Body of pancreas (tissue), 4 donors: ENCODE data around the gene USP7. TPM values are rescaled to one million over a fixed set of nuclear protein-coding genes. Genes with fewer than 3 reads are reported as not detected.

ENCODE experiments used
- ATAC-seq: fragments of 150-250 bp; one replicate; pipeline ENCODE4 v1.9.1; 2016
- DNase-seq, 4 donors: peaks; one replicate each; pipeline ENCODE4 v3.0.0-alpha.2; 2019
- H3K27ac ChIP-seq, 4 donors: fragments of 200-600 bp; sonication (generic); 1 replicate in 3 of 4; 2 replicates in 1 of 4; pipeline versions ENCODE4 v1.5.1 to v1.6.1; 2016 to 2019; ENCODE audit warnings: mild to moderate bottlenecking in 1 of 4, mixed read lengths in 1 of 4, moderate library complexity in 1 of 4
- H3K27me3 ChIP-seq, 2 donors: fragments of 200-600 bp; sonication (generic); one replicate each; pipeline ENCODE4 v1.6.0; 2016; ENCODE audit warnings: mild to moderate bottlenecking in 1 of 2
- H3K36me3 ChIP-seq, 2 donors: fragments of 200-600 bp; sonication (generic); replicated peaks in 1 of 2; 2 replicates each; pipeline ENCODE4 v1.5.1; 2016; ENCODE audit warnings: low read depth in 2 of 2; ENCODE audit not compliant: insufficient read depth in 1 of 2
- H3K4me1 ChIP-seq: fragments of 200-600 bp; sonication (generic); one replicate; pipeline ENCODE4 v1.6.0; 2016
- H3K4me3 ChIP-seq, 2 donors: fragments of 200-600 bp; sonication (generic); 1 replicate in 1 of 2; 2 replicates in 1 of 2; pipeline ENCODE4 v1.5.1; 2016 to 2019
- H3K9me3 ChIP-seq, 3 donors: fragments of 200-600 bp; sonication (generic); 1 replicate in 2 of 3; 2 replicates in 1 of 3; pipeline ENCODE4 v1.5.1; 2016
- CTCF ChIP-seq, 7 experiments: fragments of 450-650 bp in 4 of 7; fragments of 200-600 bp in 3 of 7; sonication (generic) in 3 of 7; IDR thresholded peaks; one replicate each; pipeline ENCODE4 v1.5.1; 2016 to 2019; ENCODE audit warnings: antibody characterized with exemption in 7 of 7
- POLR2A ChIP-seq, 3 donors: fragments of 450-650 bp; IDR thresholded peaks; one replicate each; pipeline ENCODE4 v1.6.1; 2016; ENCODE audit warnings: antibody characterized with exemption in 3 of 3, mild to moderate bottlenecking in 2 of 3
- WGBS, 2 donors: methylation state at CpG; one replicate each; pipeline ENCODE4 v1.1.5; 2017; 5-methylcytosine and 5-hydroxymethylcytosine counted together
- intact Hi-C: fragments of 100-400 bp; cut with DNase I; formaldehyde crosslinking; loops from one replicate; pipeline ENCODE4 v1.15.1; 2023
- total RNA-seq, 2 donors: library from RNA; depleted of rRNA; stranded (reverse); fragments of >200 nt; gene quantifications; one replicate each; pipeline ENCODE4 v1.1.0, GENCODE V29; 2016

Gene USP7
- total RNA-seq, 2 donors from 2014 or later = 36.1 to 38.2 TPM

GRCh38 chr16:8967132-8967821 lies 3.6 kb upstream of the USP7 start:
- 45 to 46% methylated on average over 8 of the region's 8 CpGs for WGBS, 2 donors
- no peak for DNase-seq
- intact Hi-C loops = no loop called here

GRCh38 chr16:8966817-8967131 lies 3.1 kb upstream of the USP7 start:
- Histone ChIP-seq H3K27ac (no peak overlapping the region), H3K9me3 (no peaks in the 10 kb centered on the region), H3K27me3 (no peaks in the 10 kb centered on the region), H3K4me1 (peaks cover 6% of the 10 kb centered on the region), H3K4me3 (no peak overlapping the region), H3K36me3 (no peaks in the 10 kb centered on the region)
- WGBS, 2 donors = 89% methylated on average over 3 of the region's 3 CpGs
- no peak for TF ChIP-seq POLR2A (IDR thresholded peaks at IDR 0.05)
- TF ChIP-seq CTCF (IDR thresholded peaks at IDR 0.05) = no peak
- intact Hi-C loops = no loop called here
- DNase-seq = no peak
- no peak for ATAC-seq

More at GRCh38 chr16:8967132-8967821, 3.6 kb upstream of the USP7 start:
- no peak for ATAC-seq
- no peaks in the 10 kb centered on the region for H3K27me3 ChIP-seq
- H3K36me3 ChIP-seq = no peaks in the 10 kb centered on the region
- no peaks in the 10 kb centered on the region for H3K9me3 ChIP-seq
- TF ChIP-seq POLR2A (IDR thresholded peaks at IDR 0.05) (no peak), CTCF (IDR thresholded peaks at IDR 0.05) (no peak)
- peaks cover under 1% of the 10 kb centered on the region for H3K4me1 ChIP-seq
- H3K4me3 ChIP-seq = no peak overlapping the region
- H3K27ac ChIP-seq = no peak overlapping the region

- Histone ChIP-seq H3K36me3 (no peaks in the 10 kb centered on the region), H3K4me1 (peaks cover 29% of the 10 kb centered on the region), H3K9me3 (no peaks in the 10 kb centered on the region), H3K4me3 (peak overlapping the region in 1 of 2 donors; percentile 15), H3K27ac (peak overlapping the region; percentile 60 to 82 (median 75)), H3K27me3 (no peaks in the 10 kb centered on the region)
- intact Hi-C loops = no loop called here
- ATAC-seq (no peak), DNase-seq (no peak)
- WGBS, 2 donors = 34 to 45% methylated on average over 6 of the region's 6 CpGs
- TF ChIP-seq POLR2A (IDR thresholded peaks at IDR 0.05) (no peak), CTCF (IDR thresholded peaks at IDR 0.05) (no peak)
Measured at GRCh38 chr16:8964462-8964861, 756 bp upstream of the USP7 start.

- intact Hi-C loops = no loop called here
- H3K36me3 ChIP-seq = no peaks in the 10 kb centered on the region
- TF ChIP-seq POLR2A (IDR thresholded peaks at IDR 0.05) (no peak), CTCF (IDR thresholded peaks at IDR 0.05) (no peak)
- H3K4me1 ChIP-seq = peaks cover 42% of the 10 kb centered on the region
- 1% methylated on average over 77 of the region's 146 CpGs; no CpG with 5 or more reads in 1 of the 2 donors for WGBS, 2 donors
- H3K9me3 ChIP-seq = no peaks in the 10 kb centered on the region
- ATAC-seq (peak; percentile 14), DNase-seq (peak in 2 of 4 donors; percentile 27 to 40)
- H3K4me3 ChIP-seq = peak overlapping the region; percentile 10 to 55
- no peaks in the 10 kb centered on the region for H3K27me3 ChIP-seq
- H3K27ac ChIP-seq = peak overlapping the region; percentile 60 to 82 (median 80)
Measured at GRCh38 chr16:8963010-8963820, 491 bp downstream of the USP7 start.
